IPS DF 4.7 (cell line): ENCODE results near the gene MMAB.

ENCODE experiments used
- DNase-seq: peaks from one replicate; pipeline ENCODE4 v3.0.0-alpha.2; 2013; ENCODE audit warnings: low spot score; ENCODE audit errors: extremely low read depth

Gene MMAB

DNA sequence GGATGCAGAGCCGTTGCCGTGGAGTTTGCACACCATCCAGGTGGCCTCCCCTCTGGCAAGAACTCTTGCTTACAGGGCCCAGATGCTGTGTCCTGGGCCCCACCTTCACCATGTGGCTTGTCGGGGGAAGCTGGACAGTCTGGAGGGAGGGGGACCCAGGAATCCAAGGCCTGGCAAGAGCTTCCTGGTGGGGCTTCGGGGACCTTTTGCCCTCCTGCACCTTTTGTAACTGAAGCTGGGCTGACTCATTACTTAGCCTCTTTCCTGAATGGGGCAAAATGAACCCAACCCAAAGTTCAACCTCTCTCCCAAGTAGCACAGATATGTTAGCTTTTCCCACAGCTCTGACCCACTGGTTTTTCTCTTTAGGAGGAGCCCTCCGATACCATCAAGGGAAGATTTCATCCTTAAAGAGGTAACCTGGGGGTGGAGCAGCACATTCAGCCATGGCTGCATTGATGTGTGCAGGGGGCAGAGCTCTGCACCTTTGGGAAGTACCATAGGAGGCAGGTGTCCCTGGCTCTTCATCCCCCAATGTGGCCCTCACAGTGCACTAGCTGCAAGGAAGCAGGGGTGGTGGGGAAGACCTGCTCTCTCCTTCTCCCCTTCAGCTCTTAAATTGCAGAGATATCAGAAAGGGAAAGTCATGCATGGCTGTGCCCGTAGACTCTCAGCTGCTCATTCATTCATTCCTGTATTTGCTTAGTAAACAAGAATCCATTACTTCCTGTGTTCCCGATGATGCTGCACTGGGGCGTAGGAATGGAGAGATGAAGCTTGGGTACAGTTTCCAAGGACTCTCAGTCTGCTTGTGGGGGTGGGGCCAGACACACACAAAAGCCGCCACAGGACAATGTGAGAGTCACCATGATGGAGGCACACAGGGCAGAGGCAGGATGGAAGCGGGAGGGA is 13.3 kb upstream of the MMAB start:
- no peak for DNase-seq

GRCh38 chr12:109583733-109584132 is 10.4 kb upstream of the MMAB start:
- DNase-seq, result no peak

GRCh38 chr12:109582636-109583035 is 9.3 kb upstream of the MMAB start:
- no peak for DNase-seq

- no peak for DNase-seq
These were observed 8.6 kb upstream of the MMAB start for GRCh38 chr12:109581856-109582255.

GRCh38 chr12:109581334-109581691 is 8.0 kb upstream of the MMAB start:
- no peak for DNase-seq

DNA sequence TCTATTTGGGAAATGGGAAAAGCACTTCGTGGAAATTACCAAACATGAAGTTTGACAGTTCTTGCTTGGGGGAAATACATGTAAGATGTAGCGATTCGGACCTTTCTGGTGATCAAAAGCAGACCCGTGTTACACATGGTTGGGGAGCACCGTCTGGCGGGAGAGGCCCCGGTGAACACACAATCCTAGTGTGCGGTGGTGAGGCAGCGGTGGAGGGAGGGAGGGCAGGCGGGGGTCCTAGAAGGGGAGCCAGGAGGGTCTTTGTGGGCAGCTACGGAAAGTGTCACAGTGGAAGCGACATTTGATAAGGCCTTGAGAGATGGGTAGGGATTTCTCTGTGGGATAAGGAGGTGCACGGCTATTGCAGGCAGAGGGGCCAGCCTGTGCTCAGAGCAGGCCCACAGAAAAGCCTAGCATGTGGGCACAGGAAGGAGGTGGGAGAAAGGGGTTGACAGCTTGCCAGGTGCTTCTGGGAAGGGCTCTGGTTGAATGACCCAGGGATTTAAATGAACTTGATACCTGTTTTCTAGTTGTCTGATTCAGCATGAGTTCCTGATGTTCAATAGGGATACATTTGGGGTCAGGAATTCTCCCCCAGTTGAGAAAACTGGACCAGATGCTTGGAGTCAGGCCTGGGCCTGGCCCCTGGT is 7.5 kb upstream of the MMAB start:
- no peak for DNase-seq

DNA sequence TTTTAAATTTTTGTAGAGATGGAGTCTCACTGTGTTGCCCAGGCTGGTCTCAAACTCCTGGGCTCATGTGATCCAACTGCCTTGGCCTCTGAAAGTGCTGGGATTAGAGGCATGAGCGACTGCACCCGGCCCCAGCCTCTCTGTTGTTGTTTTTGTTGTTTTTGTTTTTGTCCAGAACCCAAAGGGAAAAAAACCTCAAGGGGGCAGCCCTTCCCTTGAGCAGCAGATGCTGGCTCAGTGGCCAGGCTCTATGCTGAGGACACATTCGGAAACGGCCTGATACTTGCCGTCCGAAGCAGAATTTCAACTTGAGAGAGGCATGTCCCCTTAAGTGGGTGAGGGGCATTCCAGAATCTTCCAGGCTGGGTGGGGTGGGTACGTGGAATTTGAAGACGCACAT is 7.0 kb upstream of the MMAB start:
- no peak for DNase-seq

- no peak for DNase-seq
These were observed 6.3 kb upstream of the MMAB start for GRCh38 chr12:109579639-109580038.

DNA sequence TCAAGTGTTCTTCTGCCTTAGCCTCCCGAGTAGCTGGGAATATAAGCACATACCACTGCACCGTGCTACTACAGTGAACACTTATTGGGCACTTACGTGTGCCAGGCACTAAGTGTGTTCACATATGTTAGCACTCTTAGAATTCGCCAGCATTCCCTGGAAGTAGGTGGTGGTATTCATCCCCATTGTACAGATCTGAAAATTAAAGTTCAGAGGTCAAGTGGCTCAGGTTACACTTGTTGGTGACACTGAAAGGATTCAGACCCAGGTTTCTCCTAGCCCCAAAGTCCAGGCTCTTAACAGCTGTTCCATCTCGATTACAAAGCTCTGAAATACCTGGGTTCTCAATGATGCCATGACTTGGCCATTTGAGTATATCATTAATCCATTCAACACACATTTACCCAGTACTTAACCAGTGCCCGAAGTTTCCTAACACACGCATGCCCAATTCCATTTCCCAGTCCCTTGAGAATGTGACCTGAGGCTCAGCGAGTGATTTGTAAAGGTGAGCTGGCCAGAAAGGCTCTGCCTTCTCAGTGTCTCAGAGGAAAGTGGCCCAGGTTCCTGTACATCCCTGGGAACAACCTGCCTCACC is 5.1 kb upstream of the MMAB start:
- DNase-seq, result no peak

- DNase-seq, result no peak
These were observed 4.0 kb upstream of the MMAB start for GRCh38 chr12:109577311-109577710.

GRCh38 chr12:109575683-109576082 is 2.4 kb upstream of the MMAB start:
- DNase-seq, result no peak

- DNase-seq, result no peak
These were observed 575 bp upstream of the MMAB start for GRCh38 chr12:109573914-109574244.

DNA sequence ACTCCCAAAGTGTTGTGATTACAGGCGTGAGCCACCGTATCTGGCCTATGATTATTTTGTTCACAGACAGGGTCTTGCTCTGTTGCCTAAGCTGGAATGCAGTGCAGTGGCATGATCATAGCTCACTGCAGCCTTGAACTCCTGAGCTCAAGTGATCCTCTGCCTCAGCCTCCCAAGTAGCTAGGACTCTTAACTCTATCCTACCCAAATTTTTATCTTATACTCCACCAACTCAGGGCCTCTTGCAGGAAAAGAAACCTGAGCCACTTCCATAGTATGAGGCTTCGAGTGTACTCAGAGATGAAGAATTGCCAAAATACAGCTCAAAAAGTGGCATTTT is 828 bp downstream of the MMAB start:
- no peak for DNase-seq

- DNase-seq, result no peak
These were observed 1.4 kb downstream of the MMAB start for GRCh38 chr12:109571773-109572505.

- DNase-seq, result no peak
These were observed 4.8 kb downstream of the MMAB start for GRCh38 chr12:109568486-109568885.

GRCh38 chr12:109567967-109568366 is 5.3 kb downstream of the MMAB start:
- DNase-seq, result no peak

DNA sequence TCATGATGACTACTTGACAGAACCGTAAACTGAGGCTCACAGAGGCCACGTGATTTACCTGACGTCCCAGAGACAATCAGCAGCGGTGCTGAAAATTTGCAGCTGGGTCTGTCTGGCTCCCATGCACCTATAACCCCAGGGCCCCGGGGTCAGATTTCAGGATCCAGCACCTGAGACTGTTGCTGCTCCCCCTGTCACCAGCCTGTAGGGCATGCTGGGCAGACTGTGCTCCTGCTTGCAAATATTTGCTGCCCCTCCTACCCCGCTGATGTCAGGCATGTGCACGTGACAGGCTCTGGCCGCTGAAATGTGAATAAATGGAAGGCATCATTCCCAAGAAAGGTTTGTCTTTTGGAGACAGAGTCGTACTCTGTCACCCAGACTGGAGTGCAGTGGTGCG is 6.0 kb downstream of the MMAB start:
- no peak for DNase-seq

GRCh38 chr12:109566424-109566823 is 6.9 kb downstream of the MMAB start:
- no peak for DNase-seq

DNA sequence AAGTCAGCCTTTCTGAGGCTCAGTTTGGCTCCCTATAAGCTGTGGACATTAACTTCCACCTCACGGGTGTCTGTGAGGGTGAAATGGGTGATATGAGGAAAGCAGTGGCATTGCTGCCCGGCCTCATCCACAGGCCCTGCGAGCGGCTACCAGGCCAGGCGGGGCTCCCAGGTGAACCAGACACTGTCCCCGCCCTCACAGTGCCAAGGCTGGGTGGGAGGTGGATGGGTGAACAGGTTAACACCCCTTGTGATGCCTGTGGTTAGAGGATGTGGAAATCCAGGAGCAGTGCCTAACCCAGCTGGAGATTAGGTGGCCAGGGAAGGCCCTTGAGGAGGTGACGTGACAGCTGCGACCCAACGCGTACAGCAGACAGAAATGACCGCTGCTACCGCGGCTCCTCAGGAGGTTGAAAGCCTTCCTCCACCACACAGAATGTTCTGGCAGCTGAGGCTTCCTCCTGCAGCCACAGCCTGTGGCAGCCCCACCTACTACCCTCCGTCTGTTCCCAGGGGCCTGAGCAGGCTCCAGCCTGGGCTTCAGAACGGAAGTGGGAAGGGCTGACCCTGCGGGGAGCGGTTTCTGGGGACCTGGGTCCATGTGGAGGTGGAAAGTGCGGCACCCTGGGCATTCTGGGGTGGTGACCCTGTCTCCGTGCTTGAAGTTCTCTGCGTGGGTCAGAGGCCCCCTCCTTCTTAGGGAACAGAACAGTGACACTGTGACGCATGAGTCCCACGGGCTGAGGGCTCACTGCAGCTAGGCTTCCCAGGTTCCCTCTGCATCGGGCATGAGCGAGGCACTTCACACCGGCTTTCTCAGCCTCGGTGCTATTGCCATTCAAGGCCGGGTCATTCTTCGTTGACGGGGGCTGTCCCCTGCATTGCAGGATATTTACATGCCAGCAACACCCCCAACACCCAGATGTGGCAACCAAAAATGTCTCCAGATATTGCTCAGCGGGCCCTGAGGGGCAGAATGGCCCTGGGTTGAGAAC is 9.7 kb downstream of the MMAB start:
- no peak for DNase-seq

GRCh38 chr12:109562871-109563270 is 10.4 kb downstream of the MMAB start:
- no peak for DNase-seq

GRCh38 chr12:109561711-109562030 is 11.6 kb downstream of the MMAB start:
- DNase-seq, result no peak
